HepG2 (cell line): ENCODE data around the gene SEPHS2. TPM values are rescaled to one million over a fixed set of nuclear protein-coding genes. Genes with fewer than 3 reads are reported as not detected.

Experiments used
- GATA4 ChIP-seq: sonication (generic); IDR thresholded peaks from 2 replicates; pipeline ENCODE4 v1.6.1; 2016; ENCODE audit warnings: antibody characterized with exemption, low read depth, borderline replicate concordance
- HOXA5 ChIP-seq: sonication (generic); formaldehyde crosslinking; IDR thresholded peaks from 2 replicates; pipeline ENCODE4 v1.4.0; 2020; ENCODE audit warnings: missing genetic modification reagents
- KDM4B ChIP-seq: sonication (generic); formaldehyde crosslinking; IDR thresholded peaks from 2 replicates; pipeline ENCODE4 v1.4.0; 2020; ENCODE audit warnings: missing genetic modification reagents
- MXD4 ChIP-seq: IDR thresholded peaks from 2 replicates; pipeline ENCODE4 v1.6.1; 2016; ENCODE audit warnings: mild to moderate bottlenecking, missing biosample characterization, missing genetic modification reagents
- NFIB ChIP-seq: sonication (generic); formaldehyde crosslinking; IDR thresholded peaks from 2 replicates; pipeline ENCODE4 v1.9.0; 2021; ENCODE audit warnings: missing genetic modification reagents, mild to moderate bottlenecking, borderline replicate concordance
- PAWR ChIP-seq: sonication (generic); formaldehyde crosslinking; IDR thresholded peaks from 2 replicates; pipeline ENCODE4 v1.4.0; 2020; ENCODE audit warnings: missing genetic modification reagents, mild to moderate bottlenecking, borderline replicate concordance
- PHB2 ChIP-seq: fragments of 450-650 bp; IDR thresholded peaks from 2 replicates; pipeline ENCODE4 v1.6.1; 2018; ENCODE audit not compliant: partially characterized antibody
- RBM39 ChIP-seq: fragments of 200-400 bp; formaldehyde crosslinking; IDR thresholded peaks from one replicate; pipeline ENCODE4 v1.6.1; 2018; ENCODE audit warnings: antibody characterized with exemption, mild to moderate bottlenecking, low read depth, low read length; ENCODE audit not compliant: poor library complexity, severe bottlenecking
- RFXAP ChIP-seq: sonication (generic); formaldehyde crosslinking; IDR thresholded peaks from 2 replicates; pipeline ENCODE4 v1.4.0; 2020; ENCODE audit warnings: missing genetic modification reagents, borderline replicate concordance
- RORA ChIP-seq: sonication (generic); formaldehyde crosslinking; IDR thresholded peaks from 2 replicates; pipeline ENCODE4 v1.5.0; 2020; ENCODE audit warnings: mild to moderate bottlenecking, missing genetic modification reagents, moderate library complexity
- SOX6 ChIP-seq, 2 experiments: fragments of 450-650 bp in 1 of 2; sonication (generic) in 1 of 2; formaldehyde crosslinking in 1 of 2; IDR thresholded peaks; 2 replicates each; pipeline versions ENCODE4 v1.4.0 to v1.6.1; 2017 to 2020; ENCODE audit warnings: antibody characterized with exemption in 1 of 2, mild to moderate bottlenecking in 1 of 2, missing genetic modification reagents in 1 of 2
- U2AF2 ChIP-seq: fragments of 200-400 bp; formaldehyde crosslinking; IDR thresholded peaks from 2 replicates; pipeline ENCODE4 v1.6.1; 2017; ENCODE audit warnings: low read depth, mild to moderate bottlenecking, low read length
- ZFP90 ChIP-seq: sonication (generic); formaldehyde crosslinking; IDR thresholded peaks from 2 replicates; pipeline ENCODE4 v1.8.0; 2022; ENCODE audit warnings: missing genetic modification reagents, mild to moderate bottlenecking, inconsistent platforms, borderline replicate concordance
- ZFY ChIP-seq: sonication (generic); formaldehyde crosslinking; IDR thresholded peaks from 2 replicates; pipeline ENCODE4 v1.4.0; 2020; ENCODE audit warnings: missing genetic modification reagents
- ZNF317 ChIP-seq: sonication (generic); formaldehyde crosslinking; IDR thresholded peaks from 2 replicates; pipeline ENCODE4 v1.5.0; 2020; ENCODE audit warnings: mild to moderate bottlenecking, missing genetic modification reagents
- ZNF354B ChIP-seq: sonication (generic); formaldehyde crosslinking; IDR thresholded peaks from 2 replicates; pipeline ENCODE4 v1.8.0; 2022; ENCODE audit warnings: mild to moderate bottlenecking, missing genetic modification reagents
- ZNF646 ChIP-seq: sonication (generic); formaldehyde crosslinking; IDR thresholded peaks from 2 replicates; pipeline ENCODE4 v1.9.0; 2021; ENCODE audit warnings: mild to moderate bottlenecking, missing genetic modification reagents
- ZNF678 ChIP-seq: sonication (generic); formaldehyde crosslinking; IDR thresholded peaks from 2 replicates; pipeline ENCODE4 v1.4.0; 2020; ENCODE audit warnings: mild to moderate bottlenecking, missing genetic modification reagents
- ZNF784 ChIP-seq: sonication (generic); formaldehyde crosslinking; IDR thresholded peaks from 2 replicates; pipeline ENCODE4 v1.5.1; 2020; ENCODE audit warnings: missing genetic modification reagents, mild to moderate bottlenecking, borderline replicate concordance
- ZSCAN21 ChIP-seq: sonication (generic); formaldehyde crosslinking; IDR thresholded peaks from 2 replicates; pipeline ENCODE4 v1.8.0; 2022; ENCODE audit warnings: mild to moderate bottlenecking, missing genetic modification reagents, moderate library complexity, borderline replicate concordance
- polyA plus RNA-seq, 8 experiments: library from polyadenylated mRNA; depleted of rRNA in 3 of 8; stranded (reverse) in 7 of 8; unstranded in 1 of 8; fragments of >200 nt; fragmentation: Illumina TruSeq in 4 of 8; extraction: Trizol in 4 of 8; gene quantifications; 2 replicates each; pipeline versions ENCODE4 v1.2.1 to v1.2.3, GENCODE V29; 2011 to 2016; ENCODE audit warnings: low read depth in 4 of 8, missing spikeins in 1 of 8, mixed read lengths in 1 of 8; ENCODE audit not compliant: insufficient read depth in 1 of 8
- total RNA-seq, 5 experiments: library from RNA; depleted of rRNA; stranded (reverse); fragments of >200 nt; fragmentation: Illumina TruSeq; extraction: Trizol; gene quantifications; 2 replicates each; pipeline ENCODE4 v1.2.3, GENCODE V29; 2016; ENCODE audit warnings: low read depth in 1 of 5
- TF ChIP-seq, protein P1 (sequence below): sonication (generic); formaldehyde crosslinking; IDR thresholded peaks from 2 replicates; pipeline ENCODE4 v1.8.1; 2022; ENCODE audit warnings: low read depth, mild to moderate bottlenecking, missing genetic modification reagents

The SEPHS2 gene
- total and polyA plus RNA-seq, 2 of the 13 experiments (the other 11 are each of a cell fraction or from before 2014, with no cell fraction given), result 20.7 to 127 TPM

GRCh38 chr16:30395992-30396585 is 49.6 kb downstream of the SEPHS2 start (continued):
- TF ChIP-seq SOX6 (IDR thresholded peaks at IDR 0.05) (no peak), SOX6 (CRISPR knock-in tag; IDR thresholded peaks at IDR 0.05) (no peak), MXD4 (CRISPR knock-in tag) (no peak; the same call in 1 of the 2 replicates), PAWR (CRISPR knock-in tag) (no peak), ZNF678 (no peak), GATA4 (no peak), ZFP90 (CRISPR knock-in tag) (0 out of 2 replicates have a peak, but pooled peaks have one; percentile 17), U2AF2 (no peak), ZNF646 (no peak), NFIB (CRISPR knock-in tag) (no peak), ZFY (CRISPR knock-in tag) (no peak), HOXA5 (CRISPR knock-in tag) (no peak), PHB2 (no peak), KDM4B (no peak), RORA (CRISPR knock-in tag) (no peak), ZNF317 (CRISPR knock-in tag) (0 out of 2 replicates have a peak, but pooled peaks have one; percentile 23), RFXAP (no peak), ZNF354B (no peak), ZSCAN21 (CRISPR knock-in tag) (no peak), RBM39 (no peak), ZNF784 (no peak)
- TF ChIP-seq, protein P1, sequence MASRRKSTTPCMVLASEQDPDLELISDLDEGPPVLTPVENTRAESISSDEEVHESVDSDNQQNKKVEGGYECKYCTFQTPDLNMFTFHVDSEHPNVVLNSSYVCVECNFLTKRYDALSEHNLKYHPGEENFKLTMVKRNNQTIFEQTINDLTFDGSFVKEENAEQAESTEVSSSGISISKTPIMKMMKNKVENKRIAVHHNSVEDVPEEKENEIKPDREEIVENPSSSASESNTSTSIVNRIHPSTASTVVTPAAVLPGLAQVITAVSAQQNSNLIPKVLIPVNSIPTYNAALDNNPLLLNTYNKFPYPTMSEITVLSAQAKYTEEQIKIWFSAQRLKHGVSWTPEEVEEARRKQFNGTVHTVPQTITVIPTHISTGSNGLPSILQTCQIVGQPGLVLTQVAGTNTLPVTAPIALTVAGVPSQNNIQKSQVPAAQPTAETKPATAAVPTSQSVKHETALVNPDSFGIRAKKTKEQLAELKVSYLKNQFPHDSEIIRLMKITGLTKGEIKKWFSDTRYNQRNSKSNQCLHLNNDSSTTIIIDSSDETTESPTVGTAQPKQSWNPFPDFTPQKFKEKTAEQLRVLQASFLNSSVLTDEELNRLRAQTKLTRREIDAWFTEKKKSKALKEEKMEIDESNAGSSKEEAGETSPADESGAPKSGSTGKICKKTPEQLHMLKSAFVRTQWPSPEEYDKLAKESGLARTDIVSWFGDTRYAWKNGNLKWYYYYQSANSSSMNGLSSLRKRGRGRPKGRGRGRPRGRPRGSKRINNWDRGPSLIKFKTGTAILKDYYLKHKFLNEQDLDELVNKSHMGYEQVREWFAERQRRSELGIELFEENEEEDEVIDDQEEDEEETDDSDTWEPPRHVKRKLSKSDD, result no peak
